Chondrocyte (in vitro differentiated cells): ENCODE data around the gene PHKG2. TPM values are rescaled to one million over a fixed set of nuclear protein-coding genes. Genes with fewer than 3 reads are reported as not detected.

Experiments used
- DNase-seq: peaks from one replicate; pipeline ENCODE4 v3.0.0; 2021; ENCODE audit warnings: mixed read lengths, low spot score
- H3K27ac Mint-ChIP-seq: one replicate; pipeline ENCODE4 v1.8.0; 2021; ENCODE audit warnings: mild to moderate bottlenecking, moderate library complexity, mixed read lengths; ENCODE audit not compliant: unreplicated experiment
- H3K27me3 Mint-ChIP-seq: 2 replicates; pipeline ENCODE4 v1.8.0; 2021; ENCODE audit warnings: low read depth, mixed read lengths
- H3K36me3 Mint-ChIP-seq: 2 replicates; pipeline ENCODE4 v1.8.0; 2021; ENCODE audit warnings: low read depth, mixed read lengths
- H3K4me1 Mint-ChIP-seq: 2 replicates; pipeline ENCODE4 v1.8.0; 2021; ENCODE audit warnings: low read depth, mild to moderate bottlenecking, mixed read lengths
- H3K4me3 Mint-ChIP-seq: one replicate; pipeline ENCODE4 v1.8.0; 2021; ENCODE audit warnings: mild to moderate bottlenecking, moderate library complexity, mixed read lengths; ENCODE audit not compliant: unreplicated experiment
- H3K9me3 Mint-ChIP-seq: 2 replicates; pipeline ENCODE4 v1.8.0; 2021; ENCODE audit warnings: low read depth, mixed read lengths
- CTCF ChIP-seq: fragments of 200-600 bp; sonication (generic); IDR thresholded peaks from 2 replicates; pipeline ENCODE4 v1.5.0; 2021; ENCODE audit warnings: antibody characterized with exemption, mild to moderate bottlenecking, moderate library complexity
- total RNA-seq: library from RNA; stranded (reverse); gene quantifications from 3 replicates; pipeline ENCODE4 v1.2.1, GENCODE V29; 2021

The PHKG2 gene
- total RNA-seq, 1 donor from 2014 or later = 19.0 TPM

GRCh38 chr16:30766206-30766932, 18.1 kb downstream of the PHKG2 start:
- peaks cover 16% of the 10 kb centered on the region for H3K4me1 Mint-ChIP-seq
- no peak overlapping the region for H3K27ac Mint-ChIP-seq

GRCh38 chr16:30766933-30767284, 18.7 kb downstream of the PHKG2 start:
- TF ChIP-seq CTCF = no peak
- no peaks in the 10 kb centered on the region for H3K27me3 Mint-ChIP-seq
- H3K36me3 Mint-ChIP-seq = peaks cover 31% of the 10 kb centered on the region
- no peak overlapping the region for H3K4me3 Mint-ChIP-seq
- DNase-seq = no peak
- no peaks in the 10 kb centered on the region for H3K9me3 Mint-ChIP-seq
- H3K27ac Mint-ChIP-seq = no peak overlapping the region
- peaks cover 16% of the 10 kb centered on the region for H3K4me1 Mint-ChIP-seq

More at GRCh38 chr16:30766206-30766932, 18.1 kb downstream of the PHKG2 start:
- no peak for DNase-seq
- TF ChIP-seq CTCF = no peak
- Mint-ChIP-seq H3K36me3 (peaks cover 30% of the 10 kb centered on the region), H3K27me3 (no peaks in the 10 kb centered on the region), H3K4me3 (no peak overlapping the region), H3K9me3 (no peaks in the 10 kb centered on the region)

- H3K9me3 Mint-ChIP-seq = no peaks in the 10 kb centered on the region
- no peaks in the 10 kb centered on the region for H3K27me3 Mint-ChIP-seq
- H3K27ac Mint-ChIP-seq = no peak overlapping the region
- H3K36me3 Mint-ChIP-seq = peaks cover 35% of the 10 kb centered on the region
- H3K4me3 Mint-ChIP-seq = no peak overlapping the region
- DNase-seq = peak; percentile 85
- H3K4me1 Mint-ChIP-seq = peaks cover 12% of the 10 kb centered on the region
- TF ChIP-seq CTCF = no peak
These were observed 19.7 kb downstream of the PHKG2 start for GRCh38 chr16:30767767-30768465.

- H3K36me3 Mint-ChIP-seq = peaks cover 38% of the 10 kb centered on the region
- no peaks in the 10 kb centered on the region for H3K9me3 Mint-ChIP-seq
- peak; percentile 81 for DNase-seq
- peaks cover 4% of the 10 kb centered on the region for H3K4me1 Mint-ChIP-seq
- no peak for TF ChIP-seq CTCF
- H3K27me3 Mint-ChIP-seq = no peaks in the 10 kb centered on the region
- H3K27ac Mint-ChIP-seq = no peak overlapping the region
- no peak overlapping the region for H3K4me3 Mint-ChIP-seq
These were observed 20.5 kb downstream of the PHKG2 start for GRCh38 chr16:30768583-30769181.

GRCh38 chr16:30769379-30770089, 21.3 kb downstream of the PHKG2 start:
- Mint-ChIP-seq H3K27ac (no peak overlapping the region), H3K36me3 (peaks cover 38% of the 10 kb centered on the region), H3K27me3 (no peaks in the 10 kb centered on the region), H3K9me3 (no peaks in the 10 kb centered on the region), H3K4me3 (no peak overlapping the region), H3K4me1 (peaks cover 4% of the 10 kb centered on the region)
- no peak for TF ChIP-seq CTCF
- DNase-seq = peak; percentile 76
